CD4-positive, alpha-beta T cell treated with Interleukin-15 for 1 hour (primary cell): ENCODE results near the gene EHBP1L1.
A peak's percentile ranks its signal among the peaks of the same experiment; 100 is the strongest.
"Not testable (repeated sequence)": the region's sequence is repeated elsewhere in the genome, so short reads cannot be mapped to it uniquely, and the experiment has no call there.

ENCODE experiments used
- DNase-seq: peaks from one replicate; pipeline ENCODE4 v3.0.0-alpha.2; 2020

EHBP1L1 gene

DNA sequence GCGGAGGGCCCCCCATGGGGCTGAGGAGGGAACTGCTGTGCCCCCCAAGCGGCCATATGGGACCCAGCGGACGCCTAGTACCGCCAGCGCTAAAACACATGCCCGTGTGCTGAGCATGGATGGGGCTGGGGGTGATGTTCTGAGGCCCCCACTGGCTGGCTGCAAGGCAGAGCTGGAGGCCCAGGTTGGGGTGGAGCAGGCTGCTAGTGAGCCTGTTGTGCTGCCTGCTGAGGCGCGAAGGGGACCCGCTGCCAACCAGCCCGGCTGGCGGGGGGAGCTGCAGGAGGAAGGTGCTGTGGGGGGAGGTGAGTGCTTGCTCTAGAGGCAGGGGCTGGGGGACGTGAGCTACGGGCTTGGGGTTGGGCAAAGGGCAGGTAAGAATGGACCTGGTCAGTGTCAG lies 42.9 kb downstream of the EHBP1L1 start:
- no peak for DNase-seq

DNA sequence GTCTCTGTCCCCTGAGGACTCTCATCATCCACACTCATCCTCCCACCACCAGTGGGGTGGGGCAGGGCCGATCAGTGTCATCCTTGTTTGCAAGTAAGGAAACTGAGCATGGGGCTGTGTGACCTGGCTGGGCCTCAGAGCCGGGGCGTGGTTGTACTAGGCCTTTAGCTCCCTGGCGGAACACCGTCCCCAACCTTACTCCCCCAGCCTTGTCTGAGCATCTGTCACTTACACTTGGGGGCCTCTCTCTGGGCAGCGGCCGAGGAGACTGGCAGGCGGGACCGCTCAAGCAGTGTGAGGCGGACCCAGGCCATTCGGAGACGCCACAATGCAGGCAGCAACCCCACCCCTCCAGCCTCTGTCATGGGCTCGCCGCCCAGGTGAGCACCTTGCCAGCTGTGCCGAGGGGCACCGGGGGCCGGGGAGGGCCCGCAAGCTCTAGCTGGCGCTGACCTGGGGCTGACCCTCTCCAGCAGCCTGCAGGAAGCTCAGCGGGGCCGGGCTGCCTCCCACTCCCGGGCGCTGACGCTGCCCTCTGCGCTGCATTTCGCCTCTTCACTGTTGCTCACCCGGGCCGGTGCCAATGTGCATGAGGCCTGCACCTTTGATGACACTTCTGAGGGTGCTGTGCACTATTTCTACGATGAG lies 43.6 kb downstream of the EHBP1L1 start:
- DNase-seq, result no peak

DNA sequence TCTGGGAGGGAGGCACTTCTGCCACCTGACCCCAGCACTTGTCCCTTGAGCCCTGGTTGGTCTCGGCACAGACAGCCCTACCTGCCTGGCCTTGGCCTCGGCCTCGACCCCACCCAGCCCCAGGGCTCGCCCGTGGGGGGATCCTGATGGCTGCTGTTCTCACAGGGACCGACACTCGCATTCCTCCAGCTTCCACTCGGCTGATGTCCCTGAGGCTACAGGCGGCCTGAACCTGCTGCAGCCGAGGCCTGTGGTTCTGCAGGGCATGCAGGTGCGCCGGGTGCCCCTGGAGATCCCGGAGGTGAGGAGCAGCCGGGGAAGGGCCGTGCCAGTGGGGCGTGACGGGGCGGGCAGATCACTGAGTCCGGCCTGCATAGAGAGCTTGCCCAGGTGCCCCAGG lies 44.8 kb downstream of the EHBP1L1 start:
- no peak for DNase-seq

DNA sequence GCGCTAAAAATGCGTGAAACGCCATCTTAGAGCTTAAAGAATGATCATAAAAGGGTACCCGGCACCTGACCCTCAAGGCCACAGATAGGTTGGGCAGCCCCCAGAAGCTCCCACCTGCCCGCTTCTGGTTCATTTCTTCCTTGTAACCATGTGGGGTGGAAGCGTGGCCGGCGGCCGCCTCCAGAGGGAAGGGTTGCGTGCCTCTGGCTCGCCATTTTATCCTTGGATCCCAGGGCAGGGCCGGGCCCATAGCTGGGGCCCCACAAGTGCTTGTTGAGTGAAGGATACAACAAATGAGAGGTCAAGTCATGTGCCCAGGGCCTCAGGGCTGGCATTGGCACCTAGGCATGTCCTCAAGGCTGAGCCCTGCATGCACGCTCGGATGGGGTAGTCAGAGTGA lies 45.6 kb downstream of the EHBP1L1 start:
- DNase-seq, result no peak

DNA sequence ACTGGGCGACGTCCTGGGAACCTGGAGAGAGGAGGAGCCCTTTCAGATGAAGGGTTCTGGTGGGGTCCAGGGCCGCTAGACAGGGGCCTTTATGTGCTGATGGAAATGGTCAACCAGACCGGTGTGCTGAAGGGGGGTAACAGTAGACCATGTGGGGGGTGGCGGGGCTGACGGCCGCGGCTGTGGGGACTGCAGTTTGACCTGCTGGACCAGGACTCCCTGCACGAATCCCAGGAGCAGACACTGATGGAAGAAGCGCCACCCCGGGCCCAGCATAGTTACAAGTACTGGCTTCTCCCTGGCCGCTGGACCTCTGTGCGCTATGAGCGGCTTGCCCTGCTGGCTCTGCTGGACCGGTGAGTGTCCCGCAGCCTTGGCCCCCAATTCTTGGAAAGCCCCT lies 46.2 kb downstream of the EHBP1L1 start:
- no peak for DNase-seq

DNA sequence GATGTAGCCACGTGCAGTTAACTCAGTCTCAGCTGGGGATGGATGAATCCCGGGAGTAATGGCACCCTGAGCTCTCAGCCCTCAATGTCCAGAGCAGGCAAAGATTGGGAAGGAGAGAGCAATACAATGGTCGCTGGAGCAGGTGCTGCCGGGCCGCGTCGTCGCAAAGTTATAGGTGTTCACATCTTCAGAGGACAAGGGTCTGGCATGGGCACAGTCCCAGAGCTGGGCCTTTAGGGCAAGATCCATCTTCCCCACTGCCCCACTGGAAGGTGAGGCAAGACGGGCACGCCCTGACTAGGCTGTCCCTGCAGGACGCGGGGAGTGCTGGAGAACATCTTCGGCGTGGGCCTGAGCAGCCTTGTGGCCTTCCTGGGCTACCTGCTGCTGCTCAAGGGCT lies 47.3 kb downstream of the EHBP1L1 start:
- no peak for DNase-seq

DNA sequence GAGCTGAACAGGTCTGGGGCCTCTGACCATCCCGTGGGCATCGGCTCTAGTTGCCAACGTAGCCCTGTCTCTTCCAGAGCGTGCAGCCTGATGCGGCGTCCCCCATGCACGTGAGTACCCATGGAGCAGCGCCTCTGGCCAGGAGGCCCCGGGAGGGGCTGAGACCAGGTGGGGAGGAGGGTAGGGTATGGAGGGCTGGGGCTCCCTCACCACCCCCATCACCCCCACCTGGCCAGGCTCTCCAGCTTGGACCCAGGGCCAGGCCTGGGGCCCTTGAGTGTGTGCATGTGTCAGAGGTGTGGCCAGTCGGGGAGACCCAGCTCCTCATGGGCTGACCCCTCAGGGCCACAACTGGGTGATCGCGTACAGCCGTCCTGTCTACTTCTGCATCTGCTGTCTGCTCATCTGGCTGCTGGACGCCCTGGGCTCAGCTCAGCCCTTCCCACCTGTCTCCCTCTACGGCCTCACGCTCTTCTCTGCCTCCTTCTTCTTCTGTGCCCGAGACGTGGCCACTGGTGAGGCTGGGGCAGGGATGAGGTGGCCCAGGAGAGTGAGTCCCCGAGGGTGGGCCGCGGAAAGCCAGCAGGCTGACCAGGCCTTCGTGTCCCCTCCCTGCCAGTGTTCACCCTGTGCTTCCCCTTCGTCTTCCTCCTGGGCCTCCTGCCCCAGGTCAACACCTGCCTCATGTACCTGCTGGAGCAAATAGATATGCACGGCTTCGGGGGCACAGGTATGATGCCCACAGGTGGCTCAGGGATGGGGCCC lies 48.2 kb downstream of the EHBP1L1 start:
- no peak for DNase-seq

DNA sequence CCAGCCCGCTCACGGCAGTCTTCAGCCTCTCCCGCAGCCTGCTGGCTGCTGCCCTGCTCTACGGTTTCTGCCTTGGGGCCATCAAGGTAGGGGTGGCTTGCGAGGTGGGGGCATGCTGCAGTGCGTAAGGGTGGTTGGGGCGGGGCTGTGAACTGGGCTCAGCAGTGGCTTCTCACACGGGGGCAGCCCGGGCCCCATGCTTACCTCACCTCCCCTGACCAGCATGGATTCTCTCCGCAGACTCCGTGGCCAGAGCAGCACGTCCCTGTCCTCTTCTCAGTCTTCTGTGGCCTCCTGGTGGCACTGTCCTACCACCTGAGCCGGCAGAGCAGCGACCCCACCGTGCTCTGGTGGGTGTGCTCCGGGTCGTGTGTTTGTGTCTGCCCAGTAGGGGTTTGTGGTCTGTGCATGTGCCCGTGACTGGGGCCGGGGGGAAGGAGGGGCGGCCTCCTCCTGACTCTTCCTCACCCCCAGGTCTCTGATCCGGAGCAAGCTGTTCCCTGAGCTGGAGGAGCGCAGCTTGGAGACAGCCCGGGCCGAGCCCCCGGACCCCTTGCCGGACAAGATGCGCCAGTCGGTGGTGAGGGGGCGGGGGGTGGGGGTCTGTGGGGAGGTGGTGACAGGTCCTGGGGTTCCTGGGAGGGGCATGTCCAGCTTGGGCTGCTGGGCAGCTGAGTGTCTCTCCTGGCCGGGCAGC lies 49.2 kb downstream of the EHBP1L1 start:
- no peak for DNase-seq

DNA sequence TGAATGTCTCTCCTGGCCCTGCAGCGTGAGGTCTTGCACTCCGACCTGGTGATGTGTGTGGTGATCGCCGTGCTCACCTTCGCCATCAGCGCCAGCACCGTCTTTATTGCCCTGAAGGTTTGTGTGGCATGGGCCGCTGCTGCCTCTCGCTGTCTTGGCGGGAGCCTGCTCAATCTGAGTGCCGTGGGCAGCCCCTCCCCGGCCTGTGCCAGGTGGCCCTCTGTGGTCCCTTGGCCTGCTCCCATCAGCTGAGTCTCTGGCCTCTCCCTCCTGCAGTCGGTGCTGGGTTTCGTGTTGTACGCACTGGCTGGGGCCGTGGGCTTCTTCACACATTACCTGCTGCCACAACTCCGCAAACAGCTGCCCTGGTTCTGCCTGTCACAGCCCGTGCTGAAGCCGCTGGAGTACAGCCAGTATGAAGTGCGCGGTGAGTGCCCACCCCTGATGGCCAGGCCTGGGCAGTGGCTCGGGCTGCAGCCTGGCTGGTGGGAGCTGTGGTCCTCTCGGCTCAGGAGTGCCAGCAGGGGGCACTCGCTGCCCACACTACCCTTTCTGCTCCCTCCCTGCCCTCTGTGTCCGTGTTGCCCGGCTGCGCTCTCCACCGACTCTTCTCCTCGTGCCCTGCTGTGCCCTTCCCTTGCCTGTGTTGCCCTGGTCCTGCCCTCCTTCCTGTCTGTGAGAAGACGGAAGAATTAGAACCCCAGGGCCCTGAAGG lies 49.9 kb downstream of the EHBP1L1 start:
- peak; percentile 74 for DNase-seq

DNA sequence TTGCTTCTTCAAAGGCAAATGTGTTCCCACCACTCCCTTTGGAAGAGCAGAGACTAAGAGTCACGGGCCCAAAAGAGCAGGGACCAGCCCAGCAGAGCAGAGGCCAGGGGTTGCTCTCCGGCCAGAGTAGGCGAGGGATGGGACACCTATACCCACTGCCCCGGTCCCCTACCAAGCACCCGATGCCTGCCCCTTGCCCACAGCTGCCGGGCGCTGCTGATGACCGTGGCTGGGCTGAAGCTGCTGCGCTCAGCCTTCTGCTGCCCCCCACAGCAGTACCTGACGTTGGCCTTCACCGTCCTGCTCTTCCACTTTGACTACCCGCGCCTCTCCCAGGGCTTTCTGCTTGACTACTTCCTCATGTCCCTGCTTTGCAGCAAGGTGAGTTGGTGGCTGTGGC lies 51.3 kb downstream of the EHBP1L1 start:
- no peak for DNase-seq

DNA sequence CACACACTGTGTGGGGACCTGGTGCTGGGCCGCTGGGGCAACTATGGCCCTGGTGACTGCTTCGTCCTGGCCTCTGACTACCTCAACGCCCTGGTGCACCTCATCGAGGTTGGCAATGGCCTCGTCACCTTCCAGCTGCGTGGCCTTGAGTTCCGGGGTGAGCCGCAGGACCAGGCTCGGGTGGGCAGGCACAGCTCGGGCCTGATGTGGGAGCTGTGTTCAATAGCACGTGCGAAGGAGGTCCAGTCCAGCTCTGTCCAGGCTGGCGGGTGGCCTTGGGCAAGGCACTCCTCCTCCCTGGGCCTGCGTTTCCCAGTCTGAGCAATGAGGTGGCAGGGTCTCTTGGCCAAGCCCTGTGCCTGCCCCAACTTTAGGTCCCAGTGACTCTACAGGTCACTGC lies 53.7 kb downstream of the EHBP1L1 start:
- no peak for DNase-seq

DNA sequence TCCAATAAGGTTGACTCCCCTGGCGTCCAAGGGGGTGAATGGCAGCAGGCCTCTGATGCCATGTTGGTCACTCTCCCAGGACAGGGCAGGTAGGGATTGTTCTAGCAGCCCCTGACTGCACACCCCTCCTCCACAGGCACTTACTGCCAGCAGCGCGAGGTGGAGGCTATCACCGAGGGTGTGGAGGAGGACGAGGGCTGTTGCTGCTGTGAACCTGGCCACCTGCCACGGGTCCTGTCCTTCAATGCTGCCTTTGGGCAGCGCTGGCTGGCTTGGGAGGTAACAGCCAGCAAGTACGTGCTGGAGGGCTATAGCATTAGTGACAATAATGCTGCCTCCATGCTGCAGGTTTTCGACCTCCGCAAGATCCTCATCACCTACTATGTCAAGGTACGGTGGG lies 54.4 kb downstream of the EHBP1L1 start:
- DNase-seq, result no peak

DNA sequence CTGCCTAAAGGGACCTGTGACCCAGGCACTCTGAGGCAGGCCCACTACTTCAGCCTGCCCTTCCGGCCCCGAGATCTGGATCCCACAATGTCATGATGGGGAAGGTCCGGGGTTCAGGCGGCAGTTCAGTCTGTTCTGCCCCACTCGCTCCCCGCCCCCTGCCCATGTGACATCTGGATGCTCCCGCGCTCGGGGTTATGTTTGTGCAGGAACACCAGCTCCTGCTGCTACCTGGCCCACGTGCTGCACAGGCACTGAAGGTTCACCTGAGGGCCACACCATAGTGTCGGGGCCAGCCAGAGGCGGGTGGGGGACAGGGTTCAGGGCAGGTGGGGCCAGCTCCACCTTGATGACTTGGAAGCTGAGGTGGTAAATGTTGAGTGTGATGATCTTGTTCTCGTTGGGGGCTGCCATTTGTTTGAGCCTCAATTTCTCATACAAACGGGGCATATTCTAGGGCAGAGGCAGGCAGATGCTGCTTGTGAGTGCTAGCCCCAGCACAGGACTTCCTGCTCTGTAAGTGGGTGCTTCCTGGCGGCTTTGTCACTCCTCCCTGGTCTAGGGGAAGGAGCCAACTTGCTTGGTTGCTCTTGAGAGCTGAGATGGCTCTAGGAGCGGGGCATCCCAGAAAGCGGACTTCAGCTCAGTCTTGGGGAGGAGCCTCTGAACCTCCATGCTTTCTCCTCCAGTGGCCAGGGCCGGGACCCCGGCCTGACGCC lies 57.7 kb downstream of the EHBP1L1 start:
- no peak for DNase-seq

DNA sequence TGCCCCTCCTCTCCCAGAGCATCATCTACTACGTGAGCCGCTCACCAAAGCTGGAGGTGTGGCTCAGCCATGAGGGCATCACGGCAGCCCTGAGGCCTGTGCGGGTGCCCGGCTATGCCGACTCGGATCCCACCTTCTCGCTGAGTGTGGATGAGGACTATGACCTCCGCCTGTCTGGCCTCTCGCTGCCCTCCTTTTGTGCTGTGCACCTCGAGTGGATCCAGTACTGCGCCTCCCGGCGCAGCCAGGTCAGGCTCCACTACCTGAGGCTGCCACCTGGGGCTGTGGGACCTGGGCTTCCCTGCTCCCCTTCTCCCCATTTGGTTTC lies 58.2 kb downstream of the EHBP1L1 start:
- DNase-seq, result no peak

DNA sequence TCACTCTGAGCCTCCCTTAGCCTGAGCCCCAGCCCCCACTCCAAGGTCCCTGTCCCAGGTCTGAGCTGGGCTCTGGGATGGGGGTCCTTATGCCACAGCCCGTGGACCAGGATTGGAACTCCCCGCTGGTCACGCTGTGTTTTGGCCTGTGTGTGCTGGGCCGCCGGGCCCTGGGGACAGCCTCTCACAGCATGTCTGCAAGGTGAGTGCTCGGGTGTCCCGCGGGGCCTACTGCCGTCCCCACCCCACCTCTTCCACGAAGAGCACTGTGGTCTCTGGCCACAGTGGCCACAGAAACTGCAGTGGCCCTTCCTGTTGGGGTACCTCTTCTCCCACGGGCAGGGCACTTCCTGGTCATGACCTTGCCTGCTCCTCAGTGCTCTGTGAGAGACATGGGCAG lies 58.6 kb downstream of the EHBP1L1 start:
- no peak for DNase-seq

DNA sequence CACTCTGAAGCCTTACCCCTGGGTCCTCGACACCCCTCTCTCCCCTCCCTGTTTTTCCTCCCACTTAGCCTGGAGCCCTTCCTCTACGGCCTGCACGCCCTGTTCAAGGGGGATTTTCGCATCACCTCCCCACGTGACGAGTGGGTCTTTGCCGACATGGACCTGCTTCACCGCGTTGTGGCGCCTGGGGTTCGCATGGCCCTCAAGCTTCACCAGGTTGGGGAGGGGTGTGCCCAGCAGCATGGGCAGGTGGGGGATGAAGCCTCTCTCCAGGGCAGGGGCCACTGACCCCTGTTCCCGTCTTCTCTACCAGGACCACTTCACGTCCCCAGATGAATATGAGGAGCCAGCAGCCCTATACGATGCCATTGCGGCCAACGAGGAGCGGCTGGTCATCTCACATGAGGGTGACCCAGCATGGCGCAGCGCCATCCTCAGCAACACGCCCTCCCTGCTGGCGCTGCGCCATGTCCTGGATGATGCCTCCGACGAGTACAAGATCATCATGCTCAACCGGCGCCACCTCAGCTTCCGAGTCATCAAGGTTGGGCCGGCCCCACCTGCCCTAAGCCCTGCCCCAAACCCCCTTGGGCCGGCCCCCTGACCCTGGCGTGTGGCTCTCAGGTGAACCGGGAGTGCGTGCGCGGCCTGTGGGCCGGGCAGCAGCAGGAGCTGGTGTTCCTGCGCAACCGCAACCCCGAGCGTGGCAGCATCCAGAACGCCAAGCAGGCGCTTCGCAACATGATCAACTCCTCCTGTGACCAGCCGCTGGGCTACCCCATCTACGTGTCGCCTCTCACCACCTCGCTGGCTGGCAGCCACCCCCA lies 59.3 kb downstream of the EHBP1L1 start:
- no peak for DNase-seq

DNA sequence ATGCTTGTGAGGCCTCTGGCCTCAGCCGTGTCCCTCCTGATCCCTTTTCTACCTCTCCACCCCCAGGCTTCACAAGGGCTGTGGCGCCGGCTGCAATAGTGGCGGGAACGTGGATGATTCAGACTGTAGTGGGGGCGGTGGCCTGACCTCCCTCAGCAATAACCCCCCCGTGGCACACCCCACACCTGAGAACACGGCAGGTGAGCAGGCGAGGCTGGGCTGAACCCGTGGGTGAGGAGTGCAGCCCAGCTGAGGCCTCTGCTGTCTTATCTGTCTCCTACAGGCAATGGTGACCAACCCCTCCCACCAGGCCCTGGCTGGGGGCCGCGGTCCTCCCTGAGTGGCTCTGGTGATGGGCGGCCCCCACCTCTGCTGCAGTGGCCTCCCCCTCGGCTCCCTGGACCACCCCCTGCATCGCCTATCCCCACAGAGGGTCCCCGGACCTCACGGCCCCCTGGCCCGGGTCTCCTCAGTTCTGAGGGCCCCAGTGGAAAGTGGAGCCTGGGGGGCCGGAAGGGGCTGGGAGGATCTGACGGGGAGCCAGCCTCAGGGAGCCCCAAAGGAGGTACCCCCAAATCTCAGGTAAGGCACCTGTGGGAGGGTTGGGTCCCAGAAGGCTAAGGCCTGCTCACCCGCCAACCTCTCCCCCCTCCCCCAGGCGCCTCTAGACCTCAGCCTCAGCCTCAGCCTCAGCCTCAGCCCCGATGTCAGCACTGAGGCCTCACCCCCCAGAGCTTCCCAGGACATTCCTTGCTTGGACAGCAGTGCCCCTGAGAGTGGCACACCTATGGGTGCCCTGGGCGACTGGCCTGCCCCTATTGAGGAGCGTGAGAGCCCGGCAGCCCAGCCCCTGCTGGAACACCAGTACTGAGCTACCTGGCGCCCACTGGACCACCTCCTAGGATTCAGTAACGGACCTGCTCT lies 60.5 kb downstream of the EHBP1L1 start:
- no peak for DNase-seq

DNA sequence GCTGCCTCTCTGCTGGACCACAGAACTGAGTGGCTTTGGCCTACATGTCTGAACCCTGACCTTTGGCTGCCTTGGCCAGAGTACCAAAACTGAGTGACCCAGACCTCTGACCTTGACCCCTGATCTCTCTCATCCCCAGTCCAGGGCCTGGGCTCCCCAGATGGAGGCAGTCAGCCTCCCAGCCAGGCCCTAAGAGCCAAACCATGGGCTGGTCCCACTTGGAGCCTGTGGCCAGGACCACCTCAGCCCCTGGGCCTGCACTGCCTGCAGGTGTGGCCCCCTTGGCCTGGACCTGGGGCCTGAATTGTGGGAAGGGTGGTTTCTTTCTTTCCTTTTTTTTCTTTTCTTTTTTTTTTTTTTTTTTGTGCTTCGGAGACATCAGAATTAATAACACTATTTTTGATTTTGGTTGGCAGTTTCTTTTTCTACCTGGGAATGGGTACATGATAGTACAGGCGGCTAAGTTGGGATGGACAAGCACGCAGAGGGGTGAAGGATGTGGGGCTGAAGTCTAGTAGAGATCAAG lies 61.2 kb downstream of the EHBP1L1 start:
- DNase-seq, result no peak

DNA sequence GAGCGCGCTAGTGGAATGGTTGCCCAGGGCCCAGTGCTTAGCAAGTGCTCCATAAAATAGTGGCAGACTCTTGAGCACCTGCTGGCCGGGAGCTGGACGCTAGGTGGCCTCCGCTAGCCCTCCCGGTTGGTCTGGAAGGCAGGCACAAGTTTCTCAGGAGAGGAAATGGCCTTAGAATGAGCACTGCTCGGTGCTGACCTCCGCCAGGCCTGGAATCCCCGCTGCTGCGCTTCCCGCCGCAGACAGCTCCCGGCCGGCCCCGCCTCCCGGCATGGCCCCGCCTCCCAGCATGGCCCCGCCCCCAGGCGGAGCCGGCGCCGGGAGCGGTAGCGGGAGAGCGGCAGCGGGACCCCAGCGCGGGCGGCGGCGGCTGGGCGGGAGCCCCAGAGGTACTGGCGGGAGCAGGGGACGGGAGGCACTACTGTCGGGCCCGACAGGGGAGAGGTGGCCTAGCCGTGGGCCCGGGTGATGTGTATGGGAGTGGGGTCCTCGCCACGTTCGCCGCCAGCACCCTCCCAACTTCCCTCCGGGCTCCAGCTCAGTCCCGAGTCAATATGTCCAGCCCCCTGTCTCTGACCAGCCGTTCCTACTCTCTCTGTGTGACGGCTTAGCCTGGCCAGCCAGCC lies 62.1 kb downstream of the EHBP1L1 start, which contains the start of gene SIPA1:
Gene SIPA1 (plus strand): TSS at position 308 of the 626 bp plus-strand sequence. CDS start 2,821 bp downstream, outside the sequence.
- peak; percentile 75 for DNase-seq

DNA sequence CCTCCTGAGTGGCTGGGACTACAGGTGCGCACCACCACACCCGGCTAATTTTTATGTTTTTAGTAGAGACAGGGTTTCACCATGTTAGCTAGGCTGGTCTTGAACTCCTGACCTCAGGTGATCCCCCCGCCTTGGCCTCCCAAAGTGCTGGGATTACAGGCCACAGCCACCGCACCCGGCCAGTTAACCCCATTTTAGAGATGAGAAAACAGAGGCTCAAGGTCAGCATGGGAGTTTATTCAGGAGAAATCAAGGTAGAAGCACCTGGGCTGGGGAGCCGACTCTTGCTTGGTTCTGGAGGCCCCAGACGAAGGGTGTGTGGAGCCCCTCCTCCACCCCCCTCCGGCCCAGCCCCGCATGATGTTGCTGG lies 63.4 kb downstream of the EHBP1L1 start:
- DNase-seq, result not testable (repeated sequence)
